22Rv1 (cell line): ENCODE measurements around the gene ADAMTS2.

Experiments used
- H3K27ac ChIP-seq: fragments of 450-650 bp; 2 replicates; pipeline ENCODE4 v1.5.1; 2017
- ZFX ChIP-seq: fragments of 450-650 bp; IDR thresholded peaks from 2 replicates; pipeline ENCODE4 v1.6.1; 2017; ENCODE audit warnings: antibody characterized with exemption, borderline replicate concordance
- TF ChIP-seq, protein P1 (sequence below): fragments of 450-650 bp; IDR thresholded peaks from 2 replicates; pipeline ENCODE4 v1.5.1; 2017; ENCODE audit warnings: mild to moderate bottlenecking

The ADAMTS2 gene

DNA sequence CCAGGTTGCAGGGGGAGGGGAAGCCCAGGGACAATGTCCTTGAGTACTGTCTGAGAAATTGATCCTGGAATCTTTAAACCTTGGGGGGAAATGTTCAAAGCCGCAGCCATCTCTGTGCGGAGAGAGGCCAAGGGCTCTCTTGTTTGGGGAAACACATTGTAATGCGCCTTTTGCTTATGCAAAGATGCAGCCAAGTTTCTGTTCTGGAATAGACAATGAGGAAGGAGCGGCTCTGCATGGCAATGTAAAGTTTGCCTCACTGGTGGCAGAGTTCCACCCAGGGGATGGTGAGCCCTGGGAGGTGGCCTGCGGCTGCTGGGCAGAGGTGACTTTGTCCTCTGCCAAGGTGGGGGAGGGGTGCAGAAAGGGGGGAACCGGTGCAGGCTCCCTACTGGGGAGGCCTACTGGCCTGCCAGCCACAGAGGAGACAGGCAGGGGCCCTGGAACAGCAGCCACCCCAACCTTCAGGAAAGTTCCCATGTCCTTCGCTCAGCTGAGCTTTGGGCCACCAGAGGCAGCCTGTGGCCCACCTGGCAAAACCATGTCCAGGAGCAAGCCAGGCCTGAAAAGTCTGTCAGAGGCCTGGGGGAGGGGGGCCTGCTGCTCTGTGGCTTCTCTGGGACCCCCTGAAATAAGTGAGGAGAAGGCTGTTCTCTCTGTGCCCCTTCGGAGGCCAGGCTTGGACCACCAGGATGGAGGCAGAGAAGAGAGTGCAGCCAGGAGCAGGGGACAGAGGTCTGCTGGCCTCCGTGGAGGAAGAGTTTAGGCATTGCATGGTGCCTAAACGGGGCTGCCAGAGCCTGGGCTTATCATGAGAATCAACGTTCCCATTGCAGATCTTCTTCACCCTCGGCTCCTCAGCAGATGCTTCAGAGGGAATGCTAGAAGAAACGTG is 157.3 kb downstream of the ADAMTS2 start:
- TF ChIP-seq, protein P1, sequence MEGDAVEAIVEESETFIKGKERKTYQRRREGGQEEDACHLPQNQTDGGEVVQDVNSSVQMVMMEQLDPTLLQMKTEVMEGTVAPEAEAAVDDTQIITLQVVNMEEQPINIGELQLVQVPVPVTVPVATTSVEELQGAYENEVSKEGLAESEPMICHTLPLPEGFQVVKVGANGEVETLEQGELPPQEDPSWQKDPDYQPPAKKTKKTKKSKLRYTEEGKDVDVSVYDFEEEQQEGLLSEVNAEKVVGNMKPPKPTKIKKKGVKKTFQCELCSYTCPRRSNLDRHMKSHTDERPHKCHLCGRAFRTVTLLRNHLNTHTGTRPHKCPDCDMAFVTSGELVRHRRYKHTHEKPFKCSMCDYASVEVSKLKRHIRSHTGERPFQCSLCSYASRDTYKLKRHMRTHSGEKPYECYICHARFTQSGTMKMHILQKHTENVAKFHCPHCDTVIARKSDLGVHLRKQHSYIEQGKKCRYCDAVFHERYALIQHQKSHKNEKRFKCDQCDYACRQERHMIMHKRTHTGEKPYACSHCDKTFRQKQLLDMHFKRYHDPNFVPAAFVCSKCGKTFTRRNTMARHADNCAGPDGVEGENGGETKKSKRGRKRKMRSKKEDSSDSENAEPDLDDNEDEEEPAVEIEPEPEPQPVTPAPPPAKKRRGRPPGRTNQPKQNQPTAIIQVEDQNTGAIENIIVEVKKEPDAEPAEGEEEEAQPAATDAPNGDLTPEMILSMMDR, result no peak
- TF ChIP-seq ZFX, result no peak
- no peak overlapping the region for H3K27ac ChIP-seq

DNA sequence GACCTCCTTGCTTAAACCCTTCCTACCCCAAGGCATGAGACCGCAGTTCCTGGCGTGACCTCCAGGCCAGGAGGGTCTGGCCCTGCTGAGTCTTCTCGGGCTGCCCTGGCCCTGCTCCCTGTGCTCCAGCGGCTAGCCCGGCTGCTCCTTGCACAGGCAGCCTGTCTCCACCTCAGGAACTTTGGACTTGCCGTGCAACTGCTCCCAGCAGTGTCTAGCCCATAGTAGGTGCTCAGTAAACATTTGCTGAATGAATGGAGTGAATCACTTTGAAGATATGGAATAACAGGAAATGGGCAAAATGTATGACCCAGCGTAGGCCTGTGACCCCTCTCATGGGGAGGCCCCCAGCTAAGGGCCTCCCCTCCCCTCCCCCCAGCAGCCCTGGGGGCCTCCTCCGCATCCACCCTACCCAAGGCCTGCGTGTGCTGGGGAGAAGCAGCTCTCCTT is 158.0 kb downstream of the ADAMTS2 start:
- no peak overlapping the region for H3K27ac ChIP-seq
- no peak for TF ChIP-seq ZFX
- TF ChIP-seq, protein P1, result no peak

DNA sequence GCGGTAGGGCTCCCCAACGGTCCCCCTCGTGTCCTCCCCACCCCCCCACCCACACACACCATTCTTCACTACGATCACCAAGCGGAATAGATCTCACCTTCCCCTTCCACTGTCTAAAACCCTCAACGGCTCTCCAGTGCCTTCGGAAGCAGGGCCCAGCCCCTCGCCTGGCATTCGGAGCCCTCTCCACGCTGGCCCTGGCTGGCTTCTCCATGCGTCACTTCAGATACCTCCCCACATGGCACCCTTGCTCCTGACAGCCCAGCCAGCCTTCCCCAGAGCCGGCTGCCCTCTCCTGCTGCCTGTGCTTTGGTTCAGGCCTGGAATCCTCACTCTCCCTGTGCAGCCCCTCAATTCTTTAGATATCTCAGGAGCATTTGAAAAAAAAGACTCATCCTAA is 158.5 kb downstream of the ADAMTS2 start:
- no peak overlapping the region for H3K27ac ChIP-seq
- TF ChIP-seq, protein P1, result no peak
- TF ChIP-seq ZFX, result no peak

DNA sequence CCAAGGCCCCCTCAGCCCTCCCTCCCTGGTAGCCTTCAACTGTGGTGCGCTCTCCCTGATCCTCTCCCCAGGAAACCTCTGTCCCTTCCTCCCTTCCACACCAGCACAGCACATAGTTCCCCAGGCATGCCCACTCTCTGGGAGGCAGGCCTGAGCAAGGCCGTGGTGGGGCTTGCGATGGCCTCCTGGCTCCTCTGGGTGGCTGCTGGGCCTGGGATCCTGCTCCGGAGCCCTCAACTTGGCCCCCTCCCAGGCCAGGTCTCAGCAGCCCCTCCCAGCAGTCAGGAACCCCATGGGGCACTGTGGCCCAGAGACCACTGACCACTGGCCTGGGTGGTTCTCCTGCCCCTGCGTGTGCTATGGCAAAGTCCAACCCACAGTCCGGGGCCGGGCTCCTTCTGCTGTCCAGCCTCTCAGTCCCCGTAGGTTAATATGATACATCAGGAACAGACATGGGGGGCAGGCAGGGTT is 159.3 kb downstream of the ADAMTS2 start:
- H3K27ac ChIP-seq, result no peak overlapping the region
- no peak for TF ChIP-seq ZFX
- TF ChIP-seq, protein P1, result no peak

DNA sequence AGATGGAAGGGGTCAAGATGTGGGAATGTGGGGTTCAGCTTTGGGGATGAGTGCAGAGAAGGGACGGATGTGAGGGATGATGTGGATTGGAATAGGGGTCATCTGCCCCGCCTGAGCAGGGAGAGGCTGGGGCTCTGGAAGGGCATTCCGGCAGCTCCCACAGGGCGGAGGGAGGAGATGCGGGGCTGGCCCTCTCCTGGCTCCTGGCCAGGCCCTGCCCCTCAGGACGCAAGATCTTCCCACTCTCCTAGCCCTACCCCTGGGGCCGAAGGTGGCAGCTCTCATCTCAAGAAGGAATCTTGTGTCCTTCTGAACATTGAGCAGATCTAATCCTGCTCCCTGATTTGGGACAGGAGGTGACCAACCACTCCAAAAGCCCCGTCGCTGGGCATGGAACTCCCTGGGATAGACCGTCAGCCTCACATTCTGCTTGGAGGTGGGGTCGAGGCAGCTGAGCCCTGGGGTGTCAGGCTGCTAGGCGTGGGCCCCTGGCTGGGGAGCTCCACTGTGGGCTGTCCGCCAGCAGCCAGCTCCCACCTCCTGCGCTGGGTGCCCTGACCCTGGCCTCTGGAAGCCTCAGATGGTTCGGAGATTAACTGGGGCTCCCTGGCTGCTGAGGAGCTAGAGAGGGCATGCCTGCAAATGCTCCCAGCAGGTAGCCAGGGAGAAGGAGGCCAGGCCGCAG is 159.9 kb downstream of the ADAMTS2 start:
- TF ChIP-seq ZFX, result no peak
- TF ChIP-seq, protein P1, result no peak
- no peak overlapping the region for H3K27ac ChIP-seq

DNA sequence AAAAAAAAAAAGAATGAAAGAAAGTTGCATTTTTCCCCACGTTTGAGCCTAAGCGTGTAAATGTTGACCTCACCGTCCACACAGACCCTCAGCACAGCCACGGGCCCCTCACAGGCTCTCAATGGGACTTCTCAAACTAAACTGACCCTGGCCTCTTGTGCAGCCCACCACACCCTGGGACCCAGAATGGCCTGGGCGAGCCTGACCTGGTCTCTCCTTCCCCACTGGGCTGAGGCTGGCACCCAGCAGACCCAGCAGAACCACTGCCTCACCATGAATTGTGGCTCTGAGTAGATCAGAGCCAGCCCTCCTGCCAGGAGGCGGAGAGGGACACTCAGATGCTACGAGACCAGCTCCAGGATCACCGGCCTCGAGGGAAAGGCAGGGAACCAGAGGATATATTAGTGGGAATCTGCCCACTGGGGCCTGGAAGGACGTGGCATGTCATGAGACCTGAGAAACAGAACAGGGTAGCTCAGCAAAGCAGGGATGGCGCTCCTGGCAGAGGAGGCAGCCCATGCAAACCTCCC is 160.7 kb downstream of the ADAMTS2 start:
- no peak for TF ChIP-seq ZFX
- TF ChIP-seq, protein P1, result no peak
- no peak overlapping the region for H3K27ac ChIP-seq
